H1 (cell line): ENCODE measurements around the gene DENND2A. TPM values are rescaled to one million over a fixed set of nuclear protein-coding genes. Genes with fewer than 3 reads are reported as not detected.
"Not testable (repeated sequence)": the region's sequence is repeated elsewhere in the genome, so short reads cannot be mapped to it uniquely, and the experiment has no call there.

ENCODE experiments used
- CTCF ChIA-PET: fragments of 300-600 bp; sonication (Branson Sonifier 250); formaldehyde crosslinking; loops from one replicate; lab custom pipeline; 2021; ENCODE audit not compliant: partially characterized antibody; lab: Charles Lee
- POLR2A ChIA-PET: fragments of 300-600 bp; sonication (Branson Sonifier 250); formaldehyde crosslinking; loops from one replicate; lab custom pipeline; 2021; ENCODE audit warnings: inconsistent platforms; ENCODE audit not compliant: partially characterized antibody; lab: Charles Lee
- DNase-seq, 2 experiments: peaks; one replicate each; pipeline versions ENCODE4 v3.0.0 to v3.0.0-alpha.2; 2010 to 2022; ENCODE audit warnings: low spot score in 2 of 2, low read depth in 1 of 2, mixed read lengths in 1 of 2
- FAIRE-seq: peaks from 2 replicates; lab custom pipeline; 2011; peaks lifted over from hg19 to GRCh38; lab: Jason Lieb, UNC
- H2AFZ ChIP-seq: 2 replicates; pipeline ENCODE4 v1.8.1; 2012; ENCODE audit warnings: low read length, inconsistent platforms
- H2AK5ac ChIP-seq: 2 replicates; pipeline ENCODE4 v1.6.1; 2013; ENCODE audit warnings: low read depth, low read length
- H2BK120ac ChIP-seq: replicated peaks from 2 replicates; pipeline ENCODE3; 2013; ENCODE audit warnings: low read depth, low read length, inconsistent platforms
- H2BK12ac ChIP-seq: 2 replicates; pipeline ENCODE4 v1.6.1; 2013; ENCODE audit warnings: low read depth, low read length
- H2BK15ac ChIP-seq: 2 replicates; pipeline ENCODE4 v1.6.1; 2013; ENCODE audit warnings: low read length
- H2BK20ac ChIP-seq: 2 replicates; pipeline ENCODE4 v1.6.1; 2013; ENCODE audit warnings: low read length
- H2BK5ac ChIP-seq: 2 replicates; pipeline ENCODE4 v1.6.1; 2013; ENCODE audit warnings: low read depth, low read length
- H3K14ac ChIP-seq: 2 replicates; pipeline ENCODE4 v1.6.1; 2013; ENCODE audit warnings: inconsistent platforms; ENCODE audit not compliant: insufficient read length
- H3K18ac ChIP-seq: 2 replicates; pipeline ENCODE4 v1.6.1; 2013; ENCODE audit warnings: low read length; ENCODE audit errors: extremely low read depth
- H3K23ac ChIP-seq: 2 replicates; pipeline ENCODE4 v1.6.1; 2013; ENCODE audit warnings: inconsistent platforms; ENCODE audit not compliant: insufficient read length
- H3K23me2 ChIP-seq: 2 replicates; pipeline ENCODE4 v1.6.1; 2013; ENCODE audit warnings: low read depth, low read length
- H3K27ac ChIP-seq: 2 replicates; pipeline ENCODE4 v1.6.1; 2011; ENCODE audit warnings: low read depth, low read length, inconsistent platforms
- H3K27me3 ChIP-seq, 4 experiments: replicated peaks in 1 of 4; 1 replicate in 1 of 4; 2 replicates in 3 of 4; pipeline versions ENCODE4 v1.6.1 to v1.8.1; 2011 to 2013; ENCODE audit warnings: low read length in 3 of 4, mild to moderate bottlenecking in 3 of 4, inconsistent platforms in 2 of 4, mixed read lengths in 2 of 4, moderate library complexity in 1 of 4; ENCODE audit not compliant: control insufficient read depth in 3 of 4, insufficient read depth in 3 of 4; ENCODE audit errors: extremely low read depth in 1 of 4
- H3K36me3 ChIP-seq, 4 experiments: 2 replicates each; pipeline versions ENCODE4 v1.6.1 to v1.8.1; 2011 to 2013; ENCODE audit warnings: mild to moderate bottlenecking in 4 of 4, low read length in 3 of 4, moderate library complexity in 2 of 4, control low read depth in 1 of 4, inconsistent platforms in 1 of 4; ENCODE audit not compliant: insufficient read depth in 4 of 4, control insufficient read depth in 2 of 4
- H3K4ac ChIP-seq: replicated peaks from 2 replicates; pipeline ENCODE3; 2013; ENCODE audit warnings: low read length, low read depth, mixed read lengths, inconsistent platforms; ENCODE audit not compliant: insufficient read length
- H3K4me1 ChIP-seq, 4 experiments: replicated peaks in 1 of 4; 1 replicate in 1 of 4; 2 replicates in 3 of 4; pipeline versions ENCODE4 v1.6.1 to v1.8.1; 2011 to 2013; ENCODE audit warnings: low read length in 3 of 4, inconsistent platforms in 2 of 4, mixed read lengths in 1 of 4; ENCODE audit not compliant: insufficient read depth in 4 of 4, control insufficient read depth in 3 of 4
- H3K4me2 ChIP-seq, 2 experiments: 2 replicates each; pipeline versions ENCODE4 v1.6.1 to v1.8.1; 2011 to 2013; ENCODE audit warnings: low read depth in 2 of 2, low read length in 2 of 2, control low read depth in 1 of 2, inconsistent platforms in 1 of 2, mild to moderate bottlenecking in 1 of 2; ENCODE audit not compliant: insufficient read depth in 1 of 2
- H3K4me3 ChIP-seq, 4 experiments: fragments of 200-600, 300-600 bp in 1 of 4; sonication (generic), shearing (Covaris generic), sonication (Bioruptor Twin) in 1 of 4; 2 replicates each; pipeline versions ENCODE4 v1.5.1 to v1.8.1; 2011 to 2016; ENCODE audit warnings: low read length in 4 of 4, low read depth in 3 of 4, control low read depth in 2 of 4, inconsistent platforms in 2 of 4, mild to moderate bottlenecking in 2 of 4, mixed read lengths in 1 of 4, moderate library complexity in 1 of 4; ENCODE audit not compliant: insufficient read depth in 2 of 4; ENCODE audit errors: extremely low read depth in 1 of 4
- H3K56ac ChIP-seq: replicated peaks from 2 replicates; pipeline ENCODE3; 2013; ENCODE audit warnings: low read depth, mild to moderate bottlenecking, mixed read lengths, low read length, inconsistent platforms; ENCODE audit not compliant: insufficient read length
- H3K79me1 ChIP-seq: 2 replicates; pipeline ENCODE4 v1.6.1; 2013; ENCODE audit warnings: low read depth, low read length, control low read depth
- H3K79me2 ChIP-seq, 2 experiments: 2 replicates each; pipeline versions ENCODE4 v1.6.1 to v1.8.1; 2012 to 2013; ENCODE audit warnings: low read length in 2 of 2, mild to moderate bottlenecking in 2 of 2, inconsistent platforms in 1 of 2; ENCODE audit not compliant: insufficient read depth in 2 of 2, control insufficient read depth in 1 of 2
- H3K9ac ChIP-seq, 4 experiments: replicated peaks in 1 of 4; 1 replicate in 1 of 4; 2 replicates in 3 of 4; pipeline versions ENCODE4 v1.6.1 to v1.8.1; 2011 to 2013; ENCODE audit warnings: low read depth in 3 of 4, low read length in 3 of 4, control low read depth in 2 of 4, mild to moderate bottlenecking in 2 of 4, moderate library complexity in 2 of 4, inconsistent platforms in 1 of 4; ENCODE audit errors: extremely low read depth in 1 of 4
- H3K9me3 ChIP-seq, 2 experiments: 2 replicates each; pipeline versions ENCODE4 v1.6.1 to v1.8.1; 2012 to 2013; ENCODE audit warnings: mild to moderate bottlenecking in 2 of 2, moderate library complexity in 2 of 2, control low read depth in 1 of 2, inconsistent platforms in 1 of 2, low read depth in 1 of 2, low read length in 1 of 2, mixed read lengths in 1 of 2; ENCODE audit not compliant: insufficient read depth in 2 of 2
- H4K20me1 ChIP-seq, 2 experiments: replicated peaks in 1 of 2; 2 replicates each; pipeline versions ENCODE3 to v1.8.1; 2011 to 2013; ENCODE audit warnings: inconsistent platforms in 2 of 2, low read length in 2 of 2, mild to moderate bottlenecking in 1 of 2; ENCODE audit not compliant: insufficient read depth in 2 of 2, control insufficient read depth in 1 of 2
- H4K5ac ChIP-seq: 2 replicates; pipeline ENCODE4 v1.6.1; 2013; ENCODE audit warnings: low read length, low read depth, mixed read lengths, inconsistent platforms; ENCODE audit not compliant: insufficient read length
- H4K8ac ChIP-seq: 2 replicates; pipeline ENCODE4 v1.8.0; 2013; ENCODE audit warnings: mild to moderate bottlenecking, moderate library complexity, low read length, inconsistent platforms; ENCODE audit not compliant: insufficient read depth; ENCODE audit errors: extremely low read depth
- H4K91ac ChIP-seq: replicated peaks from 2 replicates; pipeline ENCODE3; 2013; ENCODE audit warnings: low read length, mixed read lengths, inconsistent platforms; ENCODE audit not compliant: insufficient read length
- WGBS, 2 experiments: shearing (Covaris generic) in 1 of 2; methylation state at CpG; one replicate each; pipeline versions ENCODE4 v1.1.6 to v1.1.7; 2013 to 2015; ENCODE audit warnings: low lambda C conversion rate in 2 of 2, mixed read lengths in 2 of 2, inconsistent platforms in 1 of 2, low coverage in 1 of 2, missing lambda C conversion rate in 1 of 2; ENCODE audit not compliant: insufficient replicate concordance in 2 of 2, insufficient coverage in 1 of 2, insufficient read length in 1 of 2; ENCODE audit errors: extremely low coverage in 1 of 2, missing lambda C conversion rate in 1 of 2; 5-methylcytosine and 5-hydroxymethylcytosine counted together
- polyA plus RNA-seq, 7 experiments: library from polyadenylated mRNA; depleted of rRNA in 3 of 7; stranded (reverse) in 5 of 7; unstranded in 2 of 7; fragments of >200 nt in 5 of 7; fragments of 200-250 nt in 2 of 7; gene quantifications; 1 replicate in 5 of 7; 2 replicates in 1 of 7; 4 replicates in 1 of 7; pipeline versions ENCODE4 v1.2.1 to v1.2.3, GENCODE V29; 2011 to 2013; ENCODE audit warnings: missing spikeins in 2 of 7, mixed read lengths in 2 of 7
- total RNA-seq: library from RNA; stranded (reverse); fragmentation: NEBNext Ultra II Directional; extraction: Animal tissue kit (Norgen Biotek cat#: 25700); gene quantifications from 2 replicates; pipeline ENCODE4 v1.2.1, GENCODE V29; 2021

DENND2A gene
- total and polyA plus RNA-seq, 2 of the 8 experiments (the other 6 are each of a cell fraction or from before 2014, with no cell fraction given), result 5.0 to 13.0 TPM

GRCh38 chr7:140553236-140553635 is 87.4 kb downstream of the DENND2A start:
- H4K20me1 ChIP-seq, H4K91ac ChIP-seq, H3K14ac ChIP-seq, H2BK20ac ChIP-seq, H3K18ac ChIP-seq, H3K23ac ChIP-seq, H2BK12ac ChIP-seq, H3K4ac ChIP-seq, H3K79me2 ChIP-seq, CTCF ChIA-PET, H3K27me3 ChIP-seq, H2BK120ac ChIP-seq, H2BK15ac ChIP-seq, H3K4me3 ChIP-seq, H3K79me1 ChIP-seq, H3K4me1 ChIP-seq, H3K4me2 ChIP-seq, H3K56ac ChIP-seq, H3K36me3 ChIP-seq, H2BK5ac ChIP-seq, DNase-seq, H3K9me3 ChIP-seq, POLR2A ChIA-PET, H2AK5ac ChIP-seq, H4K5ac ChIP-seq, H3K23me2 ChIP-seq, FAIRE-seq, H3K27ac ChIP-seq, H3K9ac ChIP-seq, H2AFZ ChIP-seq: not testable (repeated sequence)
- WGBS, 2 experiments, result 94% methylated on average over 10 of the region's 10 CpGs; no CpG with 5 or more reads in 1 of the 2 experiments
- H4K8ac ChIP-seq, result peak overlapping the region; percentile 25; the same call in 1 of the 2 replicates
